Kidney (tissue), 2 donors: ENCODE measurements around the gene PPA2. TPM values are rescaled to one million over a fixed set of nuclear protein-coding genes. Genes with fewer than 3 reads are reported as not detected.

Experiments used
- polyA plus RNA-seq: library from polyadenylated mRNA; stranded (reverse); fragments of 350-450 nt; fragmentation: Illumina TruSeq; extraction: RNeasy Lipid Tissue Mini Kit (QIAGEN cat#74804); gene quantifications from one replicate; pipeline ENCODE4 v1.2.3, GENCODE V29; 2014; ENCODE audit warnings: low read depth, low replicate concordance; ENCODE audit not compliant: insufficient read depth
- total RNA-seq: library from RNA; stranded (reverse); fragmentation: NEBNext Ultra II Directional; extraction: Animal tissue kit (Norgen Biotek cat#: 25700); gene quantifications from one replicate; pipeline ENCODE4 v1.2.1, GENCODE V29; 2021
- donor health status: DM: yes; HTN: yes; CAD: no.

The PPA2 gene
- total and polyA plus RNA-seq, 2 donors from 2014 or later = 84.9 to 193 TPM

Other genes with a start within 250 kb of the PPA2 start
- gene ARHGEF38, start 78.6 kb upstream of the PPA2 start, total RNA-seq = 41.1 TPM
- 1.5 TPM for gene ARHGEF38, start 78.6 kb upstream of the PPA2 start, polyA plus RNA-seq
- gene INTS12, start 234.6 kb upstream of the PPA2 start, total RNA-seq = 15.5 TPM
- 21.4 TPM for gene INTS12, start 234.6 kb upstream of the PPA2 start, polyA plus RNA-seq
- 11.7 TPM for gene GSTCD, start 234.7 kb upstream of the PPA2 start, total RNA-seq
- 2.2 TPM for gene GSTCD, start 234.7 kb upstream of the PPA2 start, polyA plus RNA-seq